ENCODE data around the gene HSD17B12.
A peak's percentile ranks its signal among the peaks of the same experiment; 100 is the strongest.

HSD17B12 gene

DNA sequence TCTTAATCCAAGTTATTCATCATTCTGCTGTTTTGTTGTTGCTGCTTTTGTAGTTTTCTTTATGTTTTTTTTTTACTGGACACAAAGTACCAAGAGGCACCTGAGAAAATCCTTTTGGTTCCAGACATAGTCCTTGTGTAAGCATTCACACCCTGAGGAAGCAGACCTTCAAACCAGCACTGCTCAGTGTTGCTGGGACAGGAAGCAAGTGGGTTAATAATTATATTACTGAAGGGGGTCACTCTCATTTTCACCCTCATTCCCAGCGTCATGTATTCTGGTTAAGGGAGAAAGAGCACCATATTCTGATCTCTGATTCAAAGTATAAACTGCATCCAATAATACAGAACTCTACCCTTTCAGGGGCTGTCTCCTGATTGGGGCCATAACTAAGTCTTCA lies 194.2 kb downstream of the HSD17B12 start:
- no peak for DNase-seq

DNA sequence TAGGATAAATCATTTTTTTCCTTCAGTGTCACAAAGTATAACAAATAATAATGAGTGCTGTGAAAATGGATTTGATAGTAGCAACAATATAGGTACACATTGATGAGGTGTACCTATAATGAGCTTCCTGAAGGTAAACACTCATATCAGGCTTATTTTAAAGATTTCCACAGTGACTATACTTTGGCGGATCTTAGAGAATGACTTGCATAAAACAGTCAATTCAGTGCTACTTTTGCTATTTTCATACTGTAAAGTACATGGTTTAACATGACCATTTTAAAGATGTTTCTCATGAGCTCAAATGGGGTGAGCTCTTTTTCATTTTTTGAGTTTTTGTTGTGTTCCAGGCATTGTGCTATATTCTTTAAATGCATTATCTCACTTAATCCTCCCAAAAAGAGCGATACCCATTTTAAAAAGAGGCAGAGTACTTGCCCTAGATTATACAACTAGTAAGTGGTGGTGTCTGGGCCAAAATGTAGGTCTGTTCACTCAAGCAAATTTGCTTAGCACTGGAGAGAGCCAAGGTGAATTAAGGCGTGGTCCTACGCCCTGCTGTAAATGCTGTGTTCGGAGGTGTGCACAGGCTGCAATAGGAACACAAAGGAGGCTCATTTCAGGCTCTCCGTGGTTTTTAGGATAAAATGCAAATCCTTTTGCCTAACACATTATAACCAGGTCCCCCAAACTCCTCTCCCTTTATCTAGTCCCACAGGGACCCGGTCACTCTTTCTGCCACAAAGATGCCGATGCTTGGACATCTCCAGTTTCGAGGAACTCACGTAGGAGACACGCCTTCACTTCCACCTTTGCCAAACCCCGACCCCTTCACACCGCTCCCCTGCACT lies 199.5 kb downstream of the HSD17B12 start:
- no peak for DNase-seq

DNA sequence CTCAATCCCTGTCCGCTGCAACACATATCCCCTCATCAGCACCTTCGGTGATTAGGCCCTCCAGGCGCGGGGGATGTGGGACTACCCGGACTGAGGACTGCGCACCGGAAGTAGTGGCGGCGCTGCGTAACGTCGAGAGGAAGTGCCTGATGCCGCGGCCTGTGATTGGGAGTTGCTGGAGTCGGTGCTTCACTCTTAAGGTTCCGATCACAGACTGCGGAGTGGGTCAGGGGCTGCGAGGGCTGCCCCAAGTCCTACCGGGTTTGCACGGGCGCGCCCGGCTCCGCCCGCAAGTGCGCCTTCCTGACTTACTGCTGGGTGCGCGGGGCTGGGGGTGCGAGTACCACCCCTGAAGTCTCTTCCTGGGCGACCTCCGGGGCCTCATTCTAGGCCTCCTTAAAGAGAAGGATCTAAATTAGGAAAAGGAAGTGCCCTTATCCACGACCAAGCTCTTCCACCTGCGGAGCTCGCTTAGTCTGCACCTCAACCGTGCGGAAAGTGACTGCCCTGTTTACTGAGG lies 200.2 kb downstream of the HSD17B12 start, which contains the start of gene ALKBH3:
Gene ALKBH3 (plus strand): TSS at position 192 of the 520 bp plus-strand sequence. CDS start 1,822 bp downstream, outside the sequence.
- DNase-seq = peak; percentile 90

DNA sequence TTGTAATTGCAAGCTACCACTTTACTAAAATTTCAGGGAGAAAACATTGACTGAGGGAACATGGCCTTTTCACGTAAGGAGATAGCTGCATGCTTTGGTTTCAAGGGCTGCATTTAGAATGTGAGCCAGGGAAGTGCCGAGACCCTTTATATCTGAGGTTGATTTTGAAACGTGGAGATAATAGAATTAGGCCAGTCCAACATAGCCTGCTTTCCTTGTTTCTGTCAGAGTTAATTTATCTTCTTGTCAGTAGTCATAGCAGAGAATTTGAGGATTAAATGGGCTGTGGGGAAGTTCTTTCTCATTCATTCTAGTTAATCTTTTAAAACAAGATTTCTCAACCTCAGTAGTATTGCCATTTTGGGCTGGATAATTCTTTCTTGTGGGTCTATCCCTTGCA lies 212.3 kb downstream of the HSD17B12 start:
- no peak for DNase-seq

DNA sequence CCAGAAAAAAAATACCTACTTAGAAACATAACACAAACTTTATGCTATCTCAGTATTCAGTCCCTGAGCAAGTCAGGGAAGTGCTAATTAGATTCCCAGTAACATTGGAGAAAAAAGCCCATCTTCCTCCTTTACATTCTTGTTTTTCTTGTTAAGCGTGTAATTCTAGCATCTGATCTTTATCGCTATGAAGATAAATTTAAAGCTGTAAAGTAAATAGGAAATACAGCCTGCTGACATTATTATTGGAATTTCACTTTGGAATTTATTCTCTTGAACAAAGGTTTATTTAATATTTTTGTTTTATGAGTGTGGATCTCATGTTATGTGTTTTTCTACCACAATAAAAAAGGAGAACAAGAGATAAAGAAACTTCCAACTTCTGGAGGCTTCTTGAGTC lies 214.0 kb downstream of the HSD17B12 start:
- DNase-seq = no peak

DNA sequence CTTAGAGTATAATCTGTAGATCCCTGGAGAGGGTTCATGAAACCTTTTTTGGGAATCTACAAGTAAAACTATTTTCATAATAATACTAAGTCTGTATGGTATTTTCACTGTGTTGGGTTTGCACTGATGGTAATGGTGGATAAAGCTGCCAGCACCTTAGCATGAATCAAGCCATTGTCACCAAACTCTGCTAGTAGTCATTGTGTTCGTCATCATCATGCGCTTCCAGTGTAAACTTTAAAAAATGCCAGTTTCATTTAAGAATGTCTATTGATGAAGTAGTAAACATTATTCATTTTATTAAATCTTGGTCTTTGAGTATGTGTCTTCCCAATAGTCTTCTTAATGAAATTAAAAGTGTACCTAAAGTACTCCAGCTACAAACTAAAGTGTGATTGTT lies 215.1 kb downstream of the HSD17B12 start:
- no peak for DNase-seq

DNA sequence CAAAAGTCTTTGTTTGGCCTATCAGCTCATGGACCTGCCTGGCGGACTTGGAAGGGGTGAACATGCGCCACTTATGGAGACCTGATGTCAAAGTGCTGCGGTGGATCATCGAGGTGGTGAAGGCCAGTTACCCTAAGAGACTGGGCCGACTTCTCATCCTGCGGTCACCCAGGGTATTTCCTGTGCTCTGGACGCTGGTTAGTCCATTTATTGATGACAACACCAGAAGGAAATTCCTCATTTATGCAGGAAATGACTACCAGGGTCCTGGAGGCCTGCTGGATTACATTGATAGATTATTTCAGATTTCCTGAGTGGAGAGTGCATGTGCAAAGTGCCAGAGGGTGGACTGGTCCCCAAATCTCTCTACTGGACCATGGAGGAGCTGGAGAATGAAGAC lies 218.0 kb downstream of the HSD17B12 start:
- DNase-seq = no peak

DNA sequence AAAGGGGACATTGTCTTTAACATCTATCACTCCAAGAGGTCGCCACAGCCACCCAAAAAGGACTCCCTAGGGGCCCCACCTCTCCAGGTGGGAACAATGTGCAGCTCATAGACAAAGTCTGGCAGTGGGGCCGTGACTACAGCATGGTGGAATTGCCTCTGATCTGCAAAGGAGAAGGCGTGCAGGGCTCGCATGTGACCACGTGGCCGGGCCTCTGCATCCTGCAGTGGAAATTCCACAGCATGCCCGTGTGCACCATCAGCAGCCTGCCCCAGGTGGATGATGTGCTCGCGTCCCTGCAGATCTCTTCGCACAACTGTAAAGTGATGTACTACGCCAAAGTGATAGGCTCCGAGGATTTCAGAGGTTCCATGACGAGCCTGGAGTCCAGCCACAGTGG lies 218.6 kb downstream of the HSD17B12 start:
- no peak for DNase-seq

DNA sequence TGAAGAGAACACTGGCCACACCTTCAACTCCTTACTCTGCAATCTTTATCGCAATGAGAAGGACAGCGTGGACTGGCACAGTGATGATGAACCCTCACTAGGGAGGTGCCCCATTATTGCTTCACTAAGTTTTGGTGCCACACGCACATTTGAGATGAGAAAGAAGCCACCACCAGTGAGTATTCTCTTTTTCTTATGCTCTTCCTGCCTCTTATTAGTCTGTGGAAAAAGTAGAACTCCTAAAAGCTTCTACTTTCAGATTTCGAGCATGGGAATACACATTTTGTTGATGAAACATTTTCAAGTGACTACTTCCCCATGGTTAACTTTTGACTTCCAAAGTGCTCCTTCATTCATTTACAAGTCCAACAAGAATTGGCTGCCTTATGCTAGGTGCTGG lies 221.0 kb downstream of the HSD17B12 start:
- no peak for DNase-seq

DNA sequence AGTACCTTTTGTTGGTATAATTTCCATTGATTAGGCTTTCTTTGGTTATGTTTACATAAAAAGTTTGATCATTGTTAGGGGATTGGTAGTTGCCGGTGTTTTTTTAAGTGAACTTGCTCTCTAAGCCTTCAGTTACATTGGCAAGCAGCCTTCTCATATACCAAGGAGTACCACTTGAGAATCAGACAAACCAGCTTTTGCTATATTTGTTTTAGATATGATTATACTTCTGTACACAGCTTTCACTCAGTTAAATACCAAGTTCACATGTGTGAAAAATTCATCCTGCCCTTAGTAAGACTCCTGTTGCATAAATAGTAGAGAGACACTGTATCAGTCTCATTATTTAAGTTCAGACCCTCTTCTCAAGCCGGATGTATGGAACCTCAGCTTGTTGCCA lies 222.5 kb downstream of the HSD17B12 start:
- no peak for DNase-seq

DNA sequence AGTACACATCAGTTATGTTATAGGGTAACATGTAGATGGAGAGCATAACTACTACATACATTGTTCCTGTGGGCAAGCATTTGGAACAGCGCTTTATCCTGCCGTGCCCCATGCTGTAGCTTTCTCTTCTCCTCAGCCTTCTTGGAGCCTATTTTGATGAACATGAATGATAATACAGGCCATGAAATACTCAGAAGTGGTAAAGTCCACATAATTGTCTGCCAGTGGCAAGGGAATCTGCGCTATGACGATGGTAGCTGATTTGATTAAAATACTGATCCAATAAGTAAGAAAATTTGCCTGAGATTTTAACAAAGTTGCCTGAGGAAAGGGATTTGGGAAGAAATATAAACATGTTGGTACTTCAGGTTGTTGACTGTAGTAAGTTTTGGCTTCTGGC lies 223.4 kb downstream of the HSD17B12 start:
- DNase-seq = no peak

DNA sequence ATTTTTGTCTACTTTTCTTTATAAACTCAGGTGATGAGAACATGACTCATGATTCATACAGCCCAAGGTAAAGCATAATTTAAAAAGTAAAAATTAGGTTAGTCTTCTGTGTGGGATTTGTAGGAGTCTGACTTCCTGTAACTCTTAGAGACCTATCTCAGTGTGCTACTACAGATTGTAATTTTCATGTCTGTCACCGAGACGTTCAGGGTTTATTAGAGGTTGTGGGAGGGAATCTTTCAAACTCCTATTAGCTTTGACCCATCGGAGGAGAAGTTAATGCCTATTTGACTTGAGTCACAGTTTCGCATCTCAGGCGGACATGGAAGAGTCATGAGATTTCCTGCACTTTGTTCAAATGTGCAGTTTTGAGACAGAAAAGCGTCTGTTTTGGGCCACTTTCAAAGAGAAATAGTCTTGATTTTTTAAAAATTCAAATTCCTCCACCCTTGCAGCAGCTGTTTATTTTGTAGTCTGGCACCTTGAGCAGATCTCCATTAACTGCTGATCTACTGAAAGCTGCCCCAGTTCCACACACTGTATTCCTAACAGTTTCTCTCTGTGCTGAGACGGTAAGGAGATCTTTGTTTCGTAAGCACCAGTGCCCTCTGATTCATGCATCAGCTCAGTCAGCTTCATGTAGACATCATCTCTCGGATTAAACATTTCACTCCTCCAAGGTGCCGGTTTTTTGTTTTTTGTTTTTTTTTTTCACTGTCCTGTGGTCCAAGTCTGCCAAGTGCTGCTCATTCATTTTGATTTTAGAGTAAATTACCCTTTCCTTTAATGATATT lies 224.4 kb downstream of the HSD17B12 start:
- no peak for DNase-seq

DNA sequence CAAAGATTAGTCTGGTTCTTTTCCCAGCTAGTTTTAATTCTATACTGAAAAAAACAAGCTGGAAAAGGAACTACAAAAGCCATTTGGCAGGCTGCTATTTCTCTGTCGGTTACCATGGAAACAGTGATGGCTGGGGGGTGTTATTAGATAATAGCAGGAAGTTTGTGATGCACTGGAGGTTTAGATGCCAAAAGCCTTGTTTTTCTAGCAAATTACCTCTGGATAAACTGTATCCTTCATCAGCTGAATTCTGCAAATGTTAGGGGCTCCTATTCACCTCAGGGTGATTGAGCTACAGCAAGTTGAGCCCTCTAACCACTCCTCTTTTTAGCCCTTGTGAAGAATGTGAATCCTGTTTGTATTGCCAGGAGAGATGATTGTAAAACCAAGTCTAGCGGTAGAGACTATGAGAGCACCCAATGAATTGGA lies 225.3 kb downstream of the HSD17B12 start:
- DNase-seq = no peak
